ENCODE results near the gene DBET. TPM values are rescaled to one million over a fixed set of nuclear protein-coding genes. Genes with fewer than 3 reads are reported as not detected.

Gene DBET
- polyA plus RNA-seq, 4 donors, result not detected

Other genes with a start within 250 kb of the DBET start
- gene FRG1, start 123.6 kb upstream of the DBET start, polyA plus RNA-seq (ENCODE audit: insufficient read length in 4 of 4), result 10 to 100 TPM; 61.5 to 74.0 (median 63.2) TPM
- not detected for gene FRG2, start 37.2 kb upstream of the DBET start, polyA plus RNA-seq (ENCODE audit: insufficient read length in 4 of 4)
- gene DUX4, start 109.3 kb downstream of the DBET start, polyA plus RNA-seq (ENCODE audit: insufficient read length in 4 of 4), result under 1 TPM in 3 of 4 donors, not detected in 1; 0.25 to 0.46 (median 0.39) TPM

Measured in left renal cortex interstitium (tissue), 4 donors.